ENCODE results near the gene GNA12.
"Not testable (repeated sequence)": the region's sequence is repeated elsewhere in the genome, so short reads cannot be mapped to it uniquely, and the experiment has no call there.

Gene GNA12

DNA sequence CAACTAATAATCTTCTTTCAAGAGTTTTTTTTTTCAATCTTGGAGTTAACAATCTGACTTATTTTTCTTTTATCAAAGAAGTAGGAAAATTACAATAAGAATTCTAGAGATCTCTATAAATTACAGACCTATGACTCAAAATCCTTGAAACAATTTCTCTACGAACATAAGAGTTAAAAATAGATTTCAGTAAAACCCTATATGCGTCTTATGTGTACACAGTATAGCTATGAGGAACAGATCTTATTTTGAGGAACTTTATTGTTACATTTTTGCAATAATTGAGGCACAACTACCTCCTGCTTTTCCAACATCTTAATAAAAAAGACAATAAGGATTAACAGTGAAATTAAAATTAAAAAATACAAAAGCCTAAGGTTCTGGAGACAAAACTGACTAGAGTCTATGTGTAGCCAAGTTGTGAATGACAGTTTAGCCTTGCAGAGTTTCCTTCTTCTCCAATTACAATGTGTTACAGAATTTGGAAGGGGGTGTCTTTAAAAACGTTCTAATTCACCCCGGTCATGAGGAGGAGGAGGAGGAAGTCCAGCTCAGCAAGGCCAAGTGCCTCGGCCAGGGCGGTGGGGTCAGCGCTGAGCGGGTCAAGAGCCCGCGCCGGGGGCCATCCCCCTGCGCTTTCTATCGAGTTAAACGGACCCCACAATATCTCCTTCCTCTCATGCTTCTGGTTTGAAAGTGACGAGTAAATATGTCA, 115.6 kb downstream of the GNA12 start:
- no peak for TF ChIP-seq CTCF (IDR thresholded peaks at IDR 0.05; ENCODE audit: insufficient read depth, low read length, missing control alignments)
- CTCF ChIA-PET: interaction anchor here (1.0 to 2.8 kb wide), 5 partner anchors 9 to 161 kb away, joined by 3 to 18 read pairs (median 5); no protein-coding TSS in a partner anchor
- POLR2A ChIA-PET: no interaction called here
- H3K4me3 ChIP-seq (ENCODE audit: low read depth, low read length): no peak overlapping the region
- no peak for DNase-seq (ENCODE audit: low read depth, low spot score)

GRCh38 chr7:2727206-2727605, 116.9 kb downstream of the GNA12 start:
- CTCF ChIA-PET: interaction anchor here (0.7 to 2.8 kb wide), 5 partner anchors 8 to 428 kb away, joined by 3 to 18 read pairs (median 5); no protein-coding TSS in a partner anchor
- DNase-seq (ENCODE audit: low read depth, low spot score); POLR2A ChIA-PET; H3K4me3 ChIP-seq (ENCODE audit: low read depth, low read length): not testable (repeated sequence)

DNA sequence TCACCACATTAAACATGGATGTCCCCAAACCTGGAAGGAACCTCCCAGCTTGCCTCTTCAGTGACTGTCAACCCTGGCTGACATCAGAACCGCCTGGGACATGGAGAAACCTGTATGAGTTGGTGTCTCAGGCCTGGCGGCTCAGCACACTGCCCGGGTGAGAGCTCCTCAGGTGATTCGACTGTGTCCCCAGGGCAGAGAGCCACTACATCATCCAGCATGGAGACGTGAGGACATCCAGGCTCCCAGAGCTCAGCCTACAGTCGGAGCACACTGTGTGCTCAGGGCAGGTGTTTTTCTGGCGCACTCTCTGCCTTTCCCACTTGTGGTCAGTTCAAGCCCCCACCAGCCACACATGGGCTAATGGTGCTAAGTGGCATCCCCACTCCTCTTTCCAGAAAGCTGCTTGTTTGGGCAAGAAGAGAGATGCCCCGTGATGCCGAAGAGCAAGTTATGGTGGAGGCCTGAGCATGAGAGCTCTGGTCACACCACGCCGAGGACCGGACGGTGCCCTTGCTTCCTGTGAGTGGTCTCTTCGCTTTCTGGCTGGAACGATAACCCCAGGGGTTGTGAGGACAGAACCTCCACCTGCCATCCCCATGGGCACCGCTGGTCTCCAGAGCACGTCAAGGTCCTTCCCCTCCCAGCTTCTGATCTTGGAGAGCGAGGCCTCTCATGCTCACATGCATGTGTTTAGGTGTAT, 117.6 kb downstream of the GNA12 start:
- H3K4me3 ChIP-seq (ENCODE audit: low read depth, low read length): no peak overlapping the region
- DNase-seq (ENCODE audit: low read depth, low spot score): no peak
- TF ChIP-seq CTCF (IDR thresholded peaks at IDR 0.05; ENCODE audit: insufficient read depth, low read length, missing control alignments): no peak
- POLR2A ChIA-PET: no interaction called here
- CTCF ChIA-PET: interaction anchor here (1.1 to 3.2 kb wide), 5 partner anchors 10 to 160 kb away, joined by 3 to 18 read pairs (median 7); no protein-coding TSS in a partner anchor

DNA sequence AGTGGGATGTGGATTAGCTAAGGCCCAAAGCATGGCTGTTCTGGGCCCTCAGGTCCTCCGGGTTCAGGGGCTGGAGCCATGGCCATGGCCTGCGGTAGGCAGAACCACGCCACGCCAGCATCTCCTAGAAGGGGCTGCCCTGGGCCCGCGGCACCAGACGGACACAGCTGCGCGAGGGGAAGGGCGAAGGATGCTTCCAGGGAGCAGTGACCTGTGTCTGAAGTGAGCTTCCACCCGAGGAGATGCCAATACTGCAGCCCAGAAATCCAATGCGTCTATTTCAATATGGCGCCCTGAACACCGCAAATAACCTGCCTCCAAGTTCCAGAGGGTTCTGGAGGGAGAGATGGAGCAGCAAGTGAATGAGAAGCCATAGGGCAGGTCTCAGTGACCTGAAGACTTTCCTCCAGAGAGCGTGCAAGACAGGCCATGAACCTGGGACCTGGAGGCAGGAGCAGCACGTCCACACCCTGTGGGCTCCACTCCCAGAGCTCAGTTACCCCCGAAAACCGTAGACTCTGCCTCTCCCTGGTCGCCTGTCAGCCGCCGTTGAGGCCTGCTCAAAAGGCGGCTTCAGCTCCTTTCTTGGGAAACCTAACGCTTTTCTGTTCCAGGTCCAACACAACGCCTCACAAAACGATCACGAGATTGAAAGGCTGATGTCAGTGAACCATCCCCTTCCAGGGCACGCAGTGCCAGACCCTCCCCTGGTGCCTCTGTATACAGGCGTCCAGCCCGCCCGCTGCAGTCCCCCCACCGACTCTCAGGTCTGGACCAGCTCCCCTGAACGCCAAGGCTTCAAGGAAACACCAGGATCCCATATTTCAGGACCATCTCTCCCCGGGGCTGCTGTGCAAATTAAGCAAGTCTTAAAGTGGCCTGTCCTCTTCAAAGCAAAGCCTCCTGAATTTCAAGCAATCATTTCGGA, 118.7 kb downstream of the GNA12 start:
- no peak overlapping the region for H3K4me3 ChIP-seq (ENCODE audit: low read depth, low read length)
- POLR2A ChIA-PET: no interaction called here
- DNase-seq (ENCODE audit: low read depth, low spot score): no peak
- TF ChIP-seq CTCF (IDR thresholded peaks at IDR 0.05; ENCODE audit: insufficient read depth, low read length, missing control alignments): no peak
- CTCF ChIA-PET: interaction anchor here (1.1 to 4.1 kb wide), 4 partner anchors 10 to 159 kb away, joined by 3 to 18 read pairs (median 12); no protein-coding TSS in a partner anchor

- POLR2A ChIA-PET: interaction anchor here (0.7 kb wide), 1 partner anchor 16 kb away, joined by 3 read pairs; no protein-coding TSS in a partner anchor
- DNase-seq (ENCODE audit: low read depth, low spot score): no peak
- no peak overlapping the region for H3K4me3 ChIP-seq (ENCODE audit: low read depth, low read length)
- no peak for TF ChIP-seq CTCF (IDR thresholded peaks at IDR 0.05; ENCODE audit: insufficient read depth, low read length, missing control alignments)
- CTCF ChIA-PET: interaction anchor here (3.2 to 4.1 kb wide), 2 partner anchors 10 to 15 kb away, joined by 12 to 13 read pairs; no protein-coding TSS in a partner anchor
Measured at GRCh38 chr7:2724453-2725177, 119.5 kb downstream of the GNA12 start.

DNA sequence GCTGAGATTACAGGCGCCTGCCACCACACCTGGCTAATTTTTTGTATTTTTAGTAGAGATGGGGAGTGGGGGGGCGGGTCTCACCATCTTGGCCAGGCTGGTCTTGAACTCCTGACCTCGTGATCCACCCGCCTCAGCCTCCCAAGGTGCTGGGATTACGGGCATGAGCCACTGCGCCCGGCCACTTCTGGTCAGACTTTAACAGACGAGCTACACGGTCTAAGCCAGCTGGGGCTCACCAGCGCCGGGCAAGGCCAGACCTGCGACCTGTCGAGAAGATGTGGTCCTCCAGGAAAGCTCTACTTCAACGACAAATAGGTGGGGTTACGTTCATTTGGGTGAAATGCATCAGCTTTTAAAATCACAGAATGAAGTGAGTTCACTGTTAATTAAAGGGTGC, 120.1 kb downstream of the GNA12 start:
- CTCF ChIA-PET: interaction anchor here (3.2 to 4.1 kb wide), 2 partner anchors 9 to 14 kb away, joined by 12 to 13 read pairs; no protein-coding TSS in a partner anchor

More for the DNA sequence above, 120.1 kb downstream of the GNA12 start:
- POLR2A ChIA-PET: interaction anchor here (0.7 kb wide), 1 partner anchor 15 kb away, joined by 3 read pairs; no protein-coding TSS in a partner anchor
- not testable (repeated sequence) for DNase-seq (ENCODE audit: low read depth, low spot score); H3K4me3 ChIP-seq (ENCODE audit: low read depth, low read length)
